Liver (tissue), 9 donors: ENCODE data around the gene PKMYT1. TPM values are rescaled to one million over a fixed set of nuclear protein-coding genes. Genes with fewer than 3 reads are reported as not detected.

Source experiments
- DNase-seq: peaks from one replicate; pipeline ENCODE4 v3.0.0-alpha.2; 2017; ENCODE audit warnings: low spot score
- H3K27ac ChIP-seq, 2 donors: one replicate each; pipeline ENCODE4 v1.7.0; 2013; ENCODE audit warnings: inconsistent platforms in 2 of 2, low read length in 2 of 2, control low read depth in 1 of 2, low read depth in 1 of 2, mild to moderate bottlenecking in 1 of 2
- H3K27me3 ChIP-seq, 4 donors: one replicate each; pipeline versions ENCODE4 v1.6.1 to v1.7.0; 2013; ENCODE audit warnings: low read length in 3 of 4, inconsistent platforms in 1 of 4, mild to moderate bottlenecking in 1 of 4, moderate library complexity in 1 of 4; ENCODE audit not compliant: control insufficient read depth in 4 of 4, insufficient read depth in 4 of 4
- H3K36me3 ChIP-seq, 4 donors: one replicate each; pipeline versions ENCODE4 v1.6.1 to v1.7.0; 2013; ENCODE audit warnings: low read length in 3 of 4, mild to moderate bottlenecking in 3 of 4, low read depth in 1 of 4, moderate library complexity in 1 of 4; ENCODE audit not compliant: control insufficient read depth in 4 of 4, insufficient read depth in 3 of 4
- H3K4me1 ChIP-seq, 4 donors: one replicate each; pipeline versions ENCODE4 v1.6.1 to v1.7.0; 2013; ENCODE audit warnings: low read length in 3 of 4, mild to moderate bottlenecking in 3 of 4, moderate library complexity in 1 of 4; ENCODE audit not compliant: control insufficient read depth in 4 of 4, insufficient read depth in 4 of 4
- H3K4me3 ChIP-seq, 3 donors: one replicate each; pipeline versions ENCODE4 v1.6.1 to v1.7.0; 2013; ENCODE audit warnings: low read length in 3 of 3, control low read depth in 1 of 3, low read depth in 1 of 3, mild to moderate bottlenecking in 1 of 3
- H3K9ac ChIP-seq, 2 donors: one replicate each; pipeline ENCODE4 v1.7.0; 2013; ENCODE audit warnings: low read length in 2 of 2, mild to moderate bottlenecking in 2 of 2, moderate library complexity in 2 of 2, control low read depth in 1 of 2, low read depth in 1 of 2
- H3K9me3 ChIP-seq, 4 donors: one replicate each; pipeline versions ENCODE4 v1.6.1 to v1.7.0; 2013; ENCODE audit warnings: low read length in 3 of 4; ENCODE audit not compliant: control insufficient read depth in 4 of 4
- CTCF ChIP-seq: fragments of 150-350 bp; IDR thresholded peaks from 2 replicates; pipeline ENCODE4 v1.5.1; 2017; ENCODE audit warnings: improper control_type of control experiment, low read depth, low read length; ENCODE audit not compliant: missing input control
- EGR1 ChIP-seq, 2 donors: IDR thresholded peaks; 2 replicates each; pipeline ENCODE4 v1.6.1; 2016 to 2018; ENCODE audit warnings: antibody characterized with exemption in 2 of 2, low read depth in 2 of 2
- FOXA1 ChIP-seq: IDR thresholded peaks from 2 replicates; pipeline ENCODE4 v1.6.1; 2016; ENCODE audit warnings: antibody characterized with exemption
- FOXA2 ChIP-seq: IDR thresholded peaks from 2 replicates; pipeline ENCODE4 v1.6.1; 2016; ENCODE audit warnings: antibody characterized with exemption
- GABPA ChIP-seq, 2 donors: IDR thresholded peaks in 1 of 2; conservative IDR thresholded peaks in 1 of 2; 2 replicates each; pipeline ENCODE4 v1.6.1; 2016; ENCODE audit warnings: antibody characterized with exemption in 2 of 2, mild to moderate bottlenecking in 1 of 2, moderate library complexity in 1 of 2
- HNF4A ChIP-seq, 2 donors: conservative IDR thresholded peaks; 2 replicates each; pipeline ENCODE4 v1.6.1; 2016; ENCODE audit warnings: antibody characterized with exemption in 2 of 2, mild to moderate bottlenecking in 2 of 2
- HNF4G ChIP-seq: IDR thresholded peaks from 2 replicates; pipeline ENCODE4 v1.6.1; 2016; ENCODE audit warnings: antibody characterized with exemption
- JUND ChIP-seq, 2 donors: IDR thresholded peaks; 2 replicates each; pipeline ENCODE4 v1.6.1; 2016; ENCODE audit warnings: antibody characterized with exemption in 2 of 2
- NR2F2 ChIP-seq: IDR thresholded peaks from 2 replicates; pipeline ENCODE4 v1.6.1; 2016; ENCODE audit warnings: antibody characterized with exemption
- RAD21 ChIP-seq, 2 donors: IDR thresholded peaks; 2 replicates each; pipeline ENCODE4 v1.6.1; 2016; ENCODE audit warnings: antibody characterized with exemption in 2 of 2, mild to moderate bottlenecking in 2 of 2
- REST ChIP-seq: IDR thresholded peaks from 2 replicates; pipeline ENCODE4 v1.6.1; 2016; ENCODE audit warnings: antibody characterized with exemption, mild to moderate bottlenecking
- RXRA ChIP-seq, 2 donors: IDR thresholded peaks; 2 replicates each; pipeline ENCODE4 v1.6.1; 2017 to 2018; ENCODE audit warnings: antibody characterized with exemption in 2 of 2, mild to moderate bottlenecking in 1 of 2
- SP1 ChIP-seq: IDR thresholded peaks from 2 replicates; pipeline ENCODE4 v1.6.1; 2018; ENCODE audit warnings: antibody characterized with exemption, mild to moderate bottlenecking
- TAF1 ChIP-seq: conservative IDR thresholded peaks from 2 replicates; pipeline ENCODE4 v1.6.1; 2016; ENCODE audit warnings: antibody characterized with exemption, mild to moderate bottlenecking
- YY1 ChIP-seq: IDR thresholded peaks from 2 replicates; pipeline ENCODE4 v1.6.1; 2016; ENCODE audit warnings: antibody characterized with exemption, mild to moderate bottlenecking
- WGBS: extraction: QIAGEN DNeasy Blood & Tissue Kit; methylation state at CpG from one replicate; pipeline ENCODE4 v1.1.7; 2013; 5-methylcytosine and 5-hydroxymethylcytosine counted together
- polyA plus RNA-seq, 2 donors: library from polyadenylated mRNA; stranded (reverse) in 1 of 2; unstranded in 1 of 2; fragments of 200-250 nt in 1 of 2; fragments of >200 nt in 1 of 2; fragmentation: Nextera tagmentation in 1 of 2; extraction: Ambion mirVana in 1 of 2; gene quantifications; one replicate each; pipeline versions ENCODE4 v1.2.1 to v1.2.3, GENCODE V29; 2013 to 2015
- total RNA-seq, 2 donors: library from RNA; depleted of rRNA; stranded (reverse); fragments of >200 nt; gene quantifications; one replicate each; pipeline ENCODE4 v1.2.3, GENCODE V29; 2014
- TF ChIP-seq, protein P1 (sequence below): IDR thresholded peaks from 2 replicates; pipeline ENCODE4 v1.6.1; 2016; ENCODE audit warnings: antibody characterized with exemption
- TF ChIP-seq, protein P2 (sequence below): IDR thresholded peaks from 2 replicates; pipeline ENCODE4 v1.6.1; 2016; ENCODE audit warnings: antibody characterized with exemption
- TF ChIP-seq, protein P3 (sequence below): IDR thresholded peaks from 2 replicates; pipeline ENCODE4 v1.6.1; 2016; ENCODE audit warnings: antibody characterized with exemption
- donor health status: healthy.
- donor health status: healthy.
- donor health status: healthy.
- donor health status: healthy.
- donor health status: healthy.

The PKMYT1 gene
- total and polyA plus RNA-seq, 4 donors: 0.50 to 15.8 (median 2.6) TPM

DNA sequence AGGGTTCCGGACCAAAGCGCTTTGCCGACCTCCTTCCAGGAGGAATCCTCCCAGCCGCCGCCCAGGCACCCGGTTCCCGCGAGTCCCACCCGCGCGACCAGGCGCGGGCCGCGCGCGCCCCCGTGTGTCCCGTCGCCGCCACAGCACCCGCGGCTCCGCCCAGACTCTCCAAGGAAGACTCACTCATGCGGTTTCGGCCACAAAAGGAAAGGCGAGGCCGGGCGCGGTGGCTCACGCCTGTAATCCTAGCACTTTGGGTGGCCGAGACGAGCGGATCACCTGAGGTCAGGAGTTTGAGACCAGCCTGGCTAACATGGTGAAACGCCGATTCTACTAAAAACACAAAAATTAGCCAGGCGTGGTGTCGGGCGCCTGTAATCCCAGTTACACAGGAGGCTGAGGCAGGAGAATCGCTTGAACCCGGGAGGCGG lies 3.5 kb upstream of the PKMYT1 start:
- Histone ChIP-seq H3K4me3 (peak overlapping the region in 1 of 3 donors; percentile 30), H3K27ac (no peak overlapping the region), H3K9me3 (no peaks in the 10 kb centered on the region), H3K36me3 (no peaks in the 10 kb centered on the region), H3K4me1 (peaks cover 3 to 30% (median 14%) of the 10 kb centered on the region in 4 donors), H3K27me3 (peaks cover 0 to 2% (median 0%) of the 10 kb centered on the region in 4 donors), H3K9ac (no peak overlapping the region)
- TF ChIP-seq RAD21 (IDR thresholded peaks at IDR 0.05): peak in 1 of 2 donors; percentile 72
- no peak for TF ChIP-seq FOXA1
- TF ChIP-seq CTCF: peak; percentile 83
- TF ChIP-seq HNF4G: no peak
- no peak for TF ChIP-seq SP1
- TF ChIP-seq, protein P1, sequence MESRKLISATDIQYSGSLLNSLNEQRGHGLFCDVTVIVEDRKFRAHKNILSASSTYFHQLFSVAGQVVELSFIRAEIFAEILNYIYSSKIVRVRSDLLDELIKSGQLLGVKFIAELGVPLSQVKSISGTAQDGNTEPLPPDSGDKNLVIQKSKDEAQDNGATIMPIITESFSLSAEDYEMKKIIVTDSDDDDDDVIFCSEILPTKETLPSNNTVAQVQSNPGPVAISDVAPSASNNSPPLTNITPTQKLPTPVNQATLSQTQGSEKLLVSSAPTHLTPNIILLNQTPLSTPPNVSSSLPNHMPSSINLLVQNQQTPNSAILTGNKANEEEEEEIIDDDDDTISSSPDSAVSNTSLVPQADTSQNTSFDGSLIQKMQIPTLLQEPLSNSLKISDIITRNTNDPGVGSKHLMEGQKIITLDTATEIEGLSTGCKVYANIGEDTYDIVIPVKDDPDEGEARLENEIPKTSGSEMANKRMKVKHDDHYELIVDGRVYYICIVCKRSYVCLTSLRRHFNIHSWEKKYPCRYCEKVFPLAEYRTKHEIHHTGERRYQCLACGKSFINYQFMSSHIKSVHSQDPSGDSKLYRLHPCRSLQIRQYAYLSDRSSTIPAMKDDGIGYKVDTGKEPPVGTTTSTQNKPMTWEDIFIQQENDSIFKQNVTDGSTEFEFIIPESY: no peak
- peak; percentile 87 for DNase-seq
- 9% methylated on average over 42 of the region's 42 CpGs for WGBS

- Histone ChIP-seq H3K27ac (no peak overlapping the region), H3K36me3 (no peaks in the 10 kb centered on the region), H3K4me3 (no peak overlapping the region), H3K9me3 (no peaks in the 10 kb centered on the region), H3K9ac (no peak overlapping the region), H3K27me3 (peaks cover 0 to 2% (median 0%) of the 10 kb centered on the region in 4 donors), H3K4me1 (peaks cover 7 to 37% (median 19%) of the 10 kb centered on the region in 4 donors)
- no peak for DNase-seq
- 90% methylated on average over 5 of the region's 5 CpGs for WGBS
- TF ChIP-seq, protein P2, sequence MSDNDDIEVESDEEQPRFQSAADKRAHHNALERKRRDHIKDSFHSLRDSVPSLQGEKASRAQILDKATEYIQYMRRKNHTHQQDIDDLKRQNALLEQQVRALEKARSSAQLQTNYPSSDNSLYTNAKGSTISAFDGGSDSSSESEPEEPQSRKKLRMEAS: no peak
- no peak for TF ChIP-seq HNF4G
- TF ChIP-seq GABPA (IDR thresholded peaks at IDR 0.05 in 1 of 2, conservative IDR thresholded peaks at IDR 0.05 in 1 of 2): no peak
- no peak for TF ChIP-seq REST
- TF ChIP-seq FOXA2: no peak
- no peak for TF ChIP-seq CTCF
- TF ChIP-seq JUND (IDR thresholded peaks at IDR 0.05): no peak
- no peak for TF ChIP-seq NR2F2
- TF ChIP-seq YY1: no peak
- TF ChIP-seq, protein P3, sequence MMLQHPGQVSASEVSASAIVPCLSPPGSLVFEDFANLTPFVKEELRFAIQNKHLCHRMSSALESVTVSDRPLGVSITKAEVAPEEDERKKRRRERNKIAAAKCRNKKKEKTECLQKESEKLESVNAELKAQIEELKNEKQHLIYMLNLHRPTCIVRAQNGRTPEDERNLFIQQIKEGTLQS: no peak
- TF ChIP-seq, protein P1: no peak
- no peak for TF ChIP-seq FOXA1
- TF ChIP-seq RAD21 (IDR thresholded peaks at IDR 0.05): no peak
- TF ChIP-seq RXRA (IDR thresholded peaks at IDR 0.05): no peak
- TF ChIP-seq TAF1: no peak
- TF ChIP-seq EGR1 (IDR thresholded peaks at IDR 0.05; ENCODE audit: low read depth in 2 of 2): no peak
- no peak for TF ChIP-seq HNF4A (conservative IDR thresholded peaks at IDR 0.05)
Observed at GRCh38 chr16:2982402-2982801, 2.2 kb upstream of the PKMYT1 start.
